Mesenchymal stem cell (in vitro differentiated cells and primary cell): ENCODE data around the gene NATD1.
A peak's percentile ranks its signal among the peaks of the same experiment; 100 is the strongest.

ENCODE experiments used
- DNase-seq: peaks from one replicate; pipeline ENCODE4 v3.0.0-alpha.2; 2013
- H2AFZ ChIP-seq: one replicate; pipeline ENCODE4 v1.6.1; 2013; ENCODE audit warnings: low read depth, mild to moderate bottlenecking, control low read depth, inconsistent platforms, low read length, moderate library complexity
- H2AK5ac ChIP-seq: 2 replicates; pipeline ENCODE4 v1.6.1; 2013; ENCODE audit warnings: low read length, moderate library complexity, mild to moderate bottlenecking, inconsistent platforms; ENCODE audit not compliant: severe bottlenecking
- H2BK120ac ChIP-seq: one replicate; pipeline ENCODE4 v1.6.1; 2013; ENCODE audit warnings: low read depth, mild to moderate bottlenecking, inconsistent platforms, low read length, moderate library complexity
- H2BK12ac ChIP-seq, 2 experiments: one replicate each; pipeline ENCODE4 v1.6.1; 2013; ENCODE audit warnings: inconsistent platforms in 2 of 2, low read length in 2 of 2, mild to moderate bottlenecking in 2 of 2, moderate library complexity in 2 of 2, control low read depth in 1 of 2
- H2BK15ac ChIP-seq: one replicate; pipeline ENCODE4 v1.6.1; 2013; ENCODE audit warnings: mild to moderate bottlenecking, low read depth, inconsistent platforms; ENCODE audit not compliant: poor library complexity, severe bottlenecking
- H2BK5ac ChIP-seq: 2 replicates; pipeline ENCODE4 v1.6.1; 2013; ENCODE audit warnings: low read depth, mild to moderate bottlenecking, low read length, control low read depth, inconsistent platforms; ENCODE audit not compliant: poor library complexity, severe bottlenecking
- H3K14ac ChIP-seq, 2 experiments: one replicate each; pipeline ENCODE4 v1.6.1; 2013; ENCODE audit warnings: inconsistent platforms in 2 of 2, low read length in 2 of 2, control low read depth in 1 of 2, mild to moderate bottlenecking in 1 of 2, moderate library complexity in 1 of 2
- H3K18ac ChIP-seq, 2 experiments: one replicate each; pipeline ENCODE4 v1.6.1; 2013; ENCODE audit warnings: inconsistent platforms in 2 of 2, low read length in 2 of 2, control low read depth in 1 of 2, low read depth in 1 of 2, mild to moderate bottlenecking in 1 of 2
- H3K23ac ChIP-seq, 2 experiments: one replicate each; pipeline ENCODE4 v1.6.1; 2013; ENCODE audit warnings: inconsistent platforms in 2 of 2, low read length in 2 of 2, mild to moderate bottlenecking in 2 of 2, moderate library complexity in 2 of 2, control low read depth in 1 of 2
- H3K27ac ChIP-seq: 2 replicates; pipeline ENCODE4 v1.5.1; 2013; ENCODE audit warnings: mild to moderate bottlenecking, moderate library complexity, low read length, control low read depth, inconsistent platforms; ENCODE audit not compliant: poor library complexity, severe bottlenecking
- H3K27me3 ChIP-seq, 2 experiments: 2 replicates each; pipeline versions ENCODE4 v1.6.1 to v1.7.0; 2013; ENCODE audit warnings: low read length in 2 of 2, mild to moderate bottlenecking in 2 of 2, moderate library complexity in 2 of 2, control low read depth in 1 of 2, inconsistent platforms in 1 of 2; ENCODE audit not compliant: control insufficient read depth in 1 of 2, insufficient read depth in 1 of 2
- H3K36me3 ChIP-seq, 2 experiments: 2 replicates each; pipeline versions ENCODE4 v1.6.1 to v1.7.0; 2013; ENCODE audit warnings: low read length in 2 of 2, control low read depth in 1 of 2, inconsistent platforms in 1 of 2, low read depth in 1 of 2, mild to moderate bottlenecking in 1 of 2; ENCODE audit not compliant: insufficient read depth in 2 of 2, control insufficient read depth in 1 of 2
- H3K4ac ChIP-seq, 2 experiments: one replicate each; pipeline ENCODE4 v1.6.1; 2013; ENCODE audit warnings: inconsistent platforms in 2 of 2, low read length in 2 of 2, mild to moderate bottlenecking in 2 of 2, moderate library complexity in 2 of 2, control low read depth in 1 of 2, low read depth in 1 of 2
- H3K4me1 ChIP-seq: 2 replicates; pipeline ENCODE4 v1.6.1; 2013; ENCODE audit warnings: low read depth, low read length, control low read depth; ENCODE audit not compliant: control insufficient read depth, insufficient read depth
- H3K4me2 ChIP-seq: 2 replicates; pipeline ENCODE4 v1.6.1; 2013; ENCODE audit warnings: low read length, mild to moderate bottlenecking, inconsistent platforms; ENCODE audit not compliant: poor library complexity, severe bottlenecking
- H3K4me3 ChIP-seq, 2 experiments: 2 replicates each; pipeline versions ENCODE4 v1.5.1 to v1.7.0; 2013; ENCODE audit warnings: low read length in 2 of 2, mild to moderate bottlenecking in 2 of 2, control low read depth in 1 of 2, low read depth in 1 of 2; ENCODE audit not compliant: insufficient read depth in 1 of 2
- H3K79me1 ChIP-seq: replicated peaks from 2 replicates; pipeline ENCODE4 v1.6.1; 2013; ENCODE audit warnings: mild to moderate bottlenecking, control low read depth, low read length, inconsistent platforms; ENCODE audit not compliant: poor library complexity, severe bottlenecking
- H3K9ac ChIP-seq: 2 replicates; pipeline ENCODE4 v1.7.0; 2013; ENCODE audit warnings: mild to moderate bottlenecking, low read length, moderate library complexity
- H3K9me3 ChIP-seq: 2 replicates; pipeline ENCODE4 v1.7.0; 2013; ENCODE audit warnings: mild to moderate bottlenecking, low read length; ENCODE audit not compliant: control insufficient read depth
- H4K8ac ChIP-seq: one replicate; pipeline ENCODE4 v1.6.1; 2013; ENCODE audit warnings: inconsistent platforms, mild to moderate bottlenecking, low read length, moderate library complexity
- H4K91ac ChIP-seq: one replicate; pipeline ENCODE4 v1.6.1; 2013; ENCODE audit warnings: mild to moderate bottlenecking, low read length, inconsistent platforms
- WGBS: methylation state at CpG from one replicate; pipeline ENCODE4 v1.1.7; 2013; ENCODE audit warnings: mixed read lengths; 5-methylcytosine and 5-hydroxymethylcytosine counted together

Gene NATD1

GRCh38 chr17:21299981-21300600 is 46.9 kb upstream of the NATD1 start:
- Histone ChIP-seq H3K27me3 (no peaks in the 10 kb centered on the region), H4K8ac (no peak overlapping the region), H2BK15ac (no peak overlapping the region), H3K18ac (no peak overlapping the region), H3K36me3 (peaks cover 66 to 82% of the 10 kb centered on the region in 2 experiments), H3K4me2 (no peak overlapping the region), H2BK5ac (no peak overlapping the region), H3K14ac (no peak overlapping the region), H3K4me1 (peaks cover 10% of the 10 kb centered on the region), H3K9ac (no peak overlapping the region), H3K9me3 (no peaks in the 10 kb centered on the region), H2AK5ac (no peak overlapping the region), H4K91ac (peak overlapping the region; percentile 32), H2AFZ (no peak overlapping the region), H3K27ac (no peak overlapping the region), H2BK120ac (no peak overlapping the region), H2BK12ac (no peak overlapping the region), H3K79me1 (peaks cover 21% of the 10 kb centered on the region), H3K4ac (no peak overlapping the region), H3K23ac (no peak overlapping the region), H3K4me3 (no peak overlapping the region)
- 59% methylated on average over 7 of the region's 7 CpGs for WGBS
- no peak for DNase-seq

DNA sequence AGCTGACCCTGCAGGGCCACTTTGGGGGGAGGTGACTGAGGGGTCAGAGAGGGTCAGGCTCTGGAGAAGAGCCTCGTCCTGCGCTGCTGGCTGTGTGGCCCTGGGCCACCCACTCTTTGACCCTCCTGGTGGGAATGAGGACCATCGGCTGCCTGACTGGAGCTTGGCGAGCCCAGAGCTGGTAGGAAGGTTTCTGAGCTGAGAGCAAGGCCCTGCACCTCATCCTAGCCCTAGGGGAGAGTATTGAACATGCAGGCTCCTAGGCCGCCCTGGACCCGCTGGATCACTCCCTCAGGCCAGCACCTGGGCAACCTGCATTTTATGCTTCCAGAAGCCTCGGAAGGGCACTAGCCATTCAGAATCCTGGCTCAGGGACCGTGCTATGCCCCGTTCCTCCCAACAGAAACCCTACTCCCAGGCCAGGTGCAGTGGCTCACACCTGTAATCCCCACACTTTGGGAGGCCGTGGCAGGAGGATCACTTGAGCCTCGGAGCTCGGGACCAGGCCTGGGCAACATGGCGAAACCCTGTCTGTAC is 45.8 kb upstream of the NATD1 start:
- DNase-seq: no peak
- H4K91ac ChIP-seq: no peak overlapping the region
- no peak overlapping the region for H2BK120ac ChIP-seq
- H4K8ac ChIP-seq: no peak overlapping the region
- no peaks in the 10 kb centered on the region for H3K9me3 ChIP-seq
- H3K79me1 ChIP-seq: peaks cover 25% of the 10 kb centered on the region
- WGBS: 67% methylated on average over 13 of the region's 13 CpGs
- no peak overlapping the region for H2BK15ac ChIP-seq
- no peak overlapping the region for H2BK5ac ChIP-seq
- no peak overlapping the region for H3K4me3 ChIP-seq
- no peak overlapping the region for H2AFZ ChIP-seq
- no peak overlapping the region for H3K18ac ChIP-seq
- H3K36me3 ChIP-seq: peaks cover 62 to 83% of the 10 kb centered on the region in 2 experiments
- H2BK12ac ChIP-seq: no peak overlapping the region
- H3K9ac ChIP-seq: no peak overlapping the region
- H3K14ac ChIP-seq: no peak overlapping the region
- no peaks in the 10 kb centered on the region for H3K27me3 ChIP-seq
- no peak overlapping the region for H3K4me2 ChIP-seq
- no peak overlapping the region for H3K23ac ChIP-seq
- H2AK5ac ChIP-seq: no peak overlapping the region
- H3K4ac ChIP-seq: no peak overlapping the region
- H3K4me1 ChIP-seq: peaks cover 12% of the 10 kb centered on the region
- no peak overlapping the region for H3K27ac ChIP-seq

GRCh38 chr17:21298056-21298982 is 45.1 kb upstream of the NATD1 start:
- H3K4me1 ChIP-seq: peaks cover 14% of the 10 kb centered on the region
- no peak overlapping the region for H3K18ac ChIP-seq
- H3K4me2 ChIP-seq: no peak overlapping the region
- no peak overlapping the region for H2BK120ac ChIP-seq
- no peak overlapping the region for H3K9ac ChIP-seq
- no peak overlapping the region for H4K8ac ChIP-seq
- no peak overlapping the region for H4K91ac ChIP-seq
- H2AFZ ChIP-seq: no peak overlapping the region
- H3K14ac ChIP-seq: no peak overlapping the region
- H3K79me1 ChIP-seq: peaks cover 31% of the 10 kb centered on the region
- H2BK15ac ChIP-seq: no peak overlapping the region
- no peak overlapping the region for H2AK5ac ChIP-seq
- no peaks in the 10 kb centered on the region for H3K27me3 ChIP-seq
- H3K4ac ChIP-seq: no peak overlapping the region
- H3K4me3 ChIP-seq: no peak overlapping the region
- H3K23ac ChIP-seq: no peak overlapping the region
- peaks cover 61 to 83% of the 10 kb centered on the region in 2 experiments for H3K36me3 ChIP-seq
- no peak overlapping the region for H2BK12ac ChIP-seq
- H2BK5ac ChIP-seq: no peak overlapping the region
- no peaks in the 10 kb centered on the region for H3K9me3 ChIP-seq
- WGBS: 79% methylated on average over 22 of the region's 22 CpGs
- no peak overlapping the region for H3K27ac ChIP-seq
- DNase-seq: no peak

- Histone ChIP-seq H3K9me3 (no peaks in the 10 kb centered on the region), H2AFZ (no peak overlapping the region), H3K4me3 (no peak overlapping the region), H3K27me3 (no peaks in the 10 kb centered on the region), H2BK5ac (no peak overlapping the region), H2AK5ac (no peak overlapping the region), H3K14ac (no peak overlapping the region), H3K36me3 (peaks cover 61 to 79% of the 10 kb centered on the region in 2 experiments), H3K4me1 (peaks cover 14% of the 10 kb centered on the region), H3K27ac (no peak overlapping the region), H3K4ac (no peak overlapping the region), H2BK120ac (no peak overlapping the region), H2BK15ac (no peak overlapping the region), H3K79me1 (peaks cover 35% of the 10 kb centered on the region), H4K91ac (no peak overlapping the region), H4K8ac (no peak overlapping the region), H3K9ac (no peak overlapping the region), H3K23ac (no peak overlapping the region), H2BK12ac (no peak overlapping the region), H3K18ac (no peak overlapping the region), H3K4me2 (no peak overlapping the region)
- WGBS: 68% methylated on average over 10 of the region's 10 CpGs
- no peak for DNase-seq
Observed at GRCh38 chr17:21297597-21297996, 44.4 kb upstream of the NATD1 start.
